ENCODE measurements around the gene SCAMP3. TPM values are rescaled to one million over a fixed set of nuclear protein-coding genes. Genes with fewer than 3 reads are reported as not detected.
"Not testable (repeated sequence)": the region's sequence is repeated elsewhere in the genome, so short reads cannot be mapped to it uniquely, and the experiment has no call there.

SCAMP3 gene
- total RNA-seq, 2 donors from 2014 or later: 36.8 to 38.9 TPM

- intact Hi-C loops (cut with DNase I): loop anchor here (10.0 kb wide), 1 partner anchor 48 kb away; the partner anchor contains the start of genes KRTCAP2 and TRIM46
- Histone ChIP-seq H3K4me1 (peaks cover 29% of the 10 kb centered on the region), H3K27me3 (no peaks in the 10 kb centered on the region), H3K36me3 (replicated peaks in 1 of 2; ENCODE audit: insufficient read depth in 1 of 2, low read depth in 2 of 2) (no peaks in the 10 kb centered on the region), H3K27ac (no peak overlapping the region), H3K9me3 (no peaks in the 10 kb centered on the region), H3K4me3 (no peak overlapping the region)
- ATAC-seq: no peak
- TF ChIP-seq CTCF (IDR thresholded peaks at IDR 0.05) (no peak), POLR2A (IDR thresholded peaks at IDR 0.05) (no peak)
- 52 to 72% methylated on average over 7 of the region's 7 CpGs for WGBS, 2 donors
- no peak for DNase-seq
These were observed 39.1 kb downstream of the SCAMP3 start for GRCh38 chr1:155223047-155223446.

- Histone ChIP-seq H3K27ac (peak overlapping the region in 1 of 4 donors; percentile 21), H3K4me1 (peaks cover 13% of the 10 kb centered on the region)
- not testable (repeated sequence) for H3K27me3 ChIP-seq; H3K4me3 ChIP-seq; H3K9me3 ChIP-seq; ATAC-seq; H3K36me3 ChIP-seq (replicated peaks in 1 of 2; ENCODE audit: insufficient read depth in 1 of 2, low read depth in 2 of 2); DNase-seq
- 87 to 88% methylated on average over 10 of the region's 10 CpGs for WGBS, 2 donors
- intact Hi-C loops (cut with DNase I): loop anchor here (10.0 kb wide), 1 partner anchor 46 kb away; the partner anchor contains the start of genes KRTCAP2 and TRIM46
These were observed 41.8 kb downstream of the SCAMP3 start for GRCh38 chr1:155220211-155220965.

- peak overlapping the region in 1 of 4 donors; percentile 24 for H3K27ac ChIP-seq
- H3K4me3 ChIP-seq: no peak overlapping the region
- intact Hi-C loops (cut with DNase I): loop anchor here (10.0 kb wide), 1 partner anchor 45 kb away; the partner anchor contains the start of genes KRTCAP2 and TRIM46
- TF ChIP-seq POLR2A (IDR thresholded peaks at IDR 0.05): no peak
- TF ChIP-seq CTCF (IDR thresholded peaks at IDR 0.05): no peak
- ATAC-seq (peak; percentile 63), DNase-seq (peak in 3 of 4 donors; percentile 39 to 60 (median 47))
- no peaks in the 10 kb centered on the region for H3K27me3 ChIP-seq
- WGBS, 2 donors: 10% methylated on average over 1 of the region's 1 CpG; no CpG with 5 or more reads in 1 of the 2 donors
- no peaks in the 10 kb centered on the region for H3K36me3 ChIP-seq (replicated peaks in 1 of 2; ENCODE audit: insufficient read depth in 1 of 2, low read depth in 2 of 2)
- no peaks in the 10 kb centered on the region for H3K9me3 ChIP-seq
- peaks cover 13% of the 10 kb centered on the region for H3K4me1 ChIP-seq
These were observed 42.5 kb downstream of the SCAMP3 start for GRCh38 chr1:155219592-155220031.

- peak; percentile 62 to 76 (median 69) for DNase-seq
- intact Hi-C loops (cut with DNase I): no loop called here
- WGBS, 2 donors: 32 to 44% methylated on average over 7 of the region's 7 CpGs
These were observed 43.1 kb downstream of the SCAMP3 start for GRCh38 chr1:155218854-155219591.

GRCh38 chr1:155214702-155215101, 47.5 kb downstream of the SCAMP3 start:
- H3K4me1 ChIP-seq: peaks cover 11% of the 10 kb centered on the region
- H3K36me3 ChIP-seq (replicated peaks in 1 of 2; ENCODE audit: insufficient read depth in 1 of 2, low read depth in 2 of 2); ATAC-seq; intact Hi-C loops (cut with DNase I); H3K27ac ChIP-seq; H3K4me3 ChIP-seq; DNase-seq; H3K27me3 ChIP-seq; H3K9me3 ChIP-seq: not testable (repeated sequence)
- WGBS, 2 donors: 31 to 80% methylated on average over 3 to 5 of the region's 10 CpGs

More at GRCh38 chr1:155218854-155219591, 43.1 kb downstream of the SCAMP3 start:
- Histone ChIP-seq H3K4me1 (peaks cover 13% of the 10 kb centered on the region), H3K4me3 (no peak overlapping the region), H3K27ac (peak overlapping the region in 1 of 4 donors; percentile 24), H3K36me3 (replicated peaks in 1 of 2; ENCODE audit: insufficient read depth in 1 of 2, low read depth in 2 of 2) (no peaks in the 10 kb centered on the region), H3K9me3 (no peaks in the 10 kb centered on the region), H3K27me3 (no peaks in the 10 kb centered on the region)
- TF ChIP-seq POLR2A (IDR thresholded peaks at IDR 0.05) (no peak), CTCF (IDR thresholded peaks at IDR 0.05) (no peak)
- peak; percentile 82 for ATAC-seq

GRCh38 chr1:155212051-155212440, 50.1 kb downstream of the SCAMP3 start:
- WGBS, 2 donors: 81 to 88% methylated on average over 3 to 5 of the region's 7 CpGs
- H3K27ac ChIP-seq; intact Hi-C loops (cut with DNase I): not testable (repeated sequence)

GRCh38 chr1:155211381-155212050, 50.6 kb downstream of the SCAMP3 start:
- H3K36me3 ChIP-seq (replicated peaks in 1 of 2; ENCODE audit: insufficient read depth in 1 of 2, low read depth in 2 of 2); H3K27ac ChIP-seq; H3K9me3 ChIP-seq; H3K27me3 ChIP-seq; intact Hi-C loops (cut with DNase I); ATAC-seq; DNase-seq; H3K4me3 ChIP-seq: not testable (repeated sequence)
- H3K4me1 ChIP-seq: peaks cover 23% of the 10 kb centered on the region
- WGBS, 2 donors: 67 to 89% methylated on average over 6 to 10 of the region's 13 CpGs

More at GRCh38 chr1:155212051-155212440, 50.1 kb downstream of the SCAMP3 start:
- DNase-seq; H3K4me3 ChIP-seq; H3K27me3 ChIP-seq; H3K36me3 ChIP-seq (replicated peaks in 1 of 2; ENCODE audit: insufficient read depth in 1 of 2, low read depth in 2 of 2); H3K9me3 ChIP-seq; ATAC-seq: not testable (repeated sequence)
- peaks cover 19% of the 10 kb centered on the region for H3K4me1 ChIP-seq

All from body of pancreas (tissue), 4 donors.